ENCODE results near the gene IL17RA.

Gene IL17RA

DNA sequence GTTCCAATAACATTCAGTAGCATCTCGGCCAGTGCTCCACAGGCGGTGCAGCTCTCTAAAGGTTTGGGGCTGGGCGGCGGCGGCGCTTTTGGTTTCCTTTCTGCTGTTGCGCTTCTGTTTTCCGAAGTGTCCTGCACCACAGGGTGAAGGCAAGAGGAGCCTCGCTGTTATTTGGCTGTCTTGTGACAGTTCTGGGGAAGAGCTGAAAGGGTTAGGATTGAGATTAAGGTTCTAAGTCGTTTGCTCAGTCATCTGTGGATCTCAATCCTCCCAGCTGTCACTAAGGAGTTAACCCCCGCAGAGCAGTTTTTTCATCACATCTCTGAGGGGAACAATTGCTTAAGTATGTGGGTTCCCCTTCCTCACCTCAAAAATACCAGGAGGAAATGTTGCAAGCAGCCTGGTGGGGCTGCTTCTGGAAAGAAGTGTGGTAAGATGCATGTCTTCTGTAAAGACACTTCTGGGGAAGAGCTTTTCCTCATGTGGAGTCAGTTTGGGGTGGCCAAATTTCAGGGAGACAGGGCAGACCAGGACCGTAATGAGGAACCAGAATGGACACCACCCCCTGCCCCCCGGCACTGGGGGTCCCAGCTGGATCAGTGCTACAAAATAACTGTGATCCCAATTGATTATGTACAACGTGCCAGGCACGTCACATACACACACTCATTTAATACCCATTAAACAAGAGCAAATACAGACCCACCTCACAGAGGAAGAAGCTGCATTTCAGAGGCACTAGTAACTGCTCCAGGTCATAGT, 22.2 kb downstream of the IL17RA start:
- no peak overlapping the region for H3K4me3 ChIP-seq (ENCODE audit: low read depth, low read length)
- no peak for DNase-seq (ENCODE audit: low read depth)
- TF ChIP-seq, protein P1, sequence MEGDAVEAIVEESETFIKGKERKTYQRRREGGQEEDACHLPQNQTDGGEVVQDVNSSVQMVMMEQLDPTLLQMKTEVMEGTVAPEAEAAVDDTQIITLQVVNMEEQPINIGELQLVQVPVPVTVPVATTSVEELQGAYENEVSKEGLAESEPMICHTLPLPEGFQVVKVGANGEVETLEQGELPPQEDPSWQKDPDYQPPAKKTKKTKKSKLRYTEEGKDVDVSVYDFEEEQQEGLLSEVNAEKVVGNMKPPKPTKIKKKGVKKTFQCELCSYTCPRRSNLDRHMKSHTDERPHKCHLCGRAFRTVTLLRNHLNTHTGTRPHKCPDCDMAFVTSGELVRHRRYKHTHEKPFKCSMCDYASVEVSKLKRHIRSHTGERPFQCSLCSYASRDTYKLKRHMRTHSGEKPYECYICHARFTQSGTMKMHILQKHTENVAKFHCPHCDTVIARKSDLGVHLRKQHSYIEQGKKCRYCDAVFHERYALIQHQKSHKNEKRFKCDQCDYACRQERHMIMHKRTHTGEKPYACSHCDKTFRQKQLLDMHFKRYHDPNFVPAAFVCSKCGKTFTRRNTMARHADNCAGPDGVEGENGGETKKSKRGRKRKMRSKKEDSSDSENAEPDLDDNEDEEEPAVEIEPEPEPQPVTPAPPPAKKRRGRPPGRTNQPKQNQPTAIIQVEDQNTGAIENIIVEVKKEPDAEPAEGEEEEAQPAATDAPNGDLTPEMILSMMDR (conservative IDR thresholded peaks at IDR 0.05; ENCODE audit: low read depth, low read length), result no peak

- DNase-seq (ENCODE audit: low read depth), result no peak
- H3K4me3 ChIP-seq (ENCODE audit: low read depth, low read length), result no peak overlapping the region
- TF ChIP-seq, protein P1 (conservative IDR thresholded peaks at IDR 0.05; ENCODE audit: low read depth, low read length), result no peak
These were observed 22.7 kb downstream of the IL17RA start for GRCh38 chr22:17107547-17107810.

DNA sequence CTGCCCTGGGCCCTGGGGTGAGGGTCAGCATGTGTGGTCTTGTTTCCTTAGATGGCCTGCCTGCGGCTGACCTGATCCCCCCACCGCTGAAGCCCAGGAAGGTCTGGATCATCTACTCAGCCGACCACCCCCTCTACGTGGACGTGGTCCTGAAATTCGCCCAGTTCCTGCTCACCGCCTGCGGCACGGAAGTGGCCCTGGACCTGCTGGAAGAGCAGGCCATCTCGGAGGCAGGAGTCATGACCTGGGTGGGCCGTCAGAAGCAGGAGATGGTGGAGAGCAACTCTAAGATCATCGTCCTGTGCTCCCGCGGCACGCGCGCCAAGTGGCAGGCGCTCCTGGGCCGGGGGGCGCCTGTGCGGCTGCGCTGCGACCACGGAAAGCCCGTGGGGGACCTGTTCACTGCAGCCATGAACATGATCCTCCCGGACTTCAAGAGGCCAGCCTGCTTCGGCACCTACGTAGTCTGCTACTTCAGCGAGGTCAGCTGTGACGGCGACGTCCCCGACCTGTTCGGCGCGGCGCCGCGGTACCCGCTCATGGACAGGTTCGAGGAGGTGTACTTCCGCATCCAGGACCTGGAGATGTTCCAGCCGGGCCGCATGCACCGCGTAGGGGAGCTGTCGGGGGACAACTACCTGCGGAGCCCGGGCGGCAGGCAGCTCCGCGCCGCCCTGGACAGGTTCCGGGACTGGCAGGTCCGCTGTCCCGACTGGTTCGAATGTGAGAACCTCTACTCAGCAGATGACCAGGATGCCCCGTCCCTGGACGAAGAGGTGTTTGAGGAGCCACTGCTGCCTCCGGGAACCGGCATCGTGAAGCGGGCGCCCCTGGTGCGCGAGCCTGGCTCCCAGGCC, 23.7 kb downstream of the IL17RA start:
- H3K4me3 ChIP-seq (ENCODE audit: low read depth, low read length), result no peak overlapping the region

GRCh38 chr22:17109113-17109865, 24.5 kb downstream of the IL17RA start:
- no peak overlapping the region for H3K4me3 ChIP-seq (ENCODE audit: low read depth, low read length)
- TF ChIP-seq, protein P1 (conservative IDR thresholded peaks at IDR 0.05; ENCODE audit: low read depth, low read length), result no peak
- no peak for DNase-seq (ENCODE audit: low read depth)

More for the DNA sequence above, 23.7 kb downstream of the IL17RA start:
- no peak for DNase-seq (ENCODE audit: low read depth)
- TF ChIP-seq, protein P1 (conservative IDR thresholded peaks at IDR 0.05; ENCODE audit: low read depth, low read length), result no peak

DNA sequence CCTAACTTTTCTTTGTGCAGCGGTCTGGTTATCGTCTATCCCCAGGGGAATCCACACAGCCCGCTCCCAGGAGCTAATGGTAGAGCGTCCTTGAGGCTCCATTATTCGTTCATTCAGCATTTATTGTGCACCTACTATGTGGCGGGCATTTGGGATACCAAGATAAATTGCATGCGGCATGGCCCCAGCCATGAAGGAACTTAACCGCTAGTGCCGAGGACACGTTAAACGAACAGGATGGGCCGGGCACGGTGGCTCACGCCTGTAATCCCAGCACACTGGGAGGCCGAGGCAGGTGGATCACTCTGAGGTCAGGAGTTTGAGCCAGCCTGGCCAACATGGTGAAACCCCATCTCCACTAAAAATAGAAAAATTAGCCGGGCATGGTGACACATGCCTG, 25.2 kb downstream of the IL17RA start:
- TF ChIP-seq, protein P1 (conservative IDR thresholded peaks at IDR 0.05; ENCODE audit: low read depth, low read length), result no peak
- no peak overlapping the region for H3K4me3 ChIP-seq (ENCODE audit: low read depth, low read length)
- DNase-seq (ENCODE audit: low read depth), result no peak

- no peak overlapping the region for H3K4me3 ChIP-seq (ENCODE audit: low read depth, low read length)
- TF ChIP-seq, protein P1 (conservative IDR thresholded peaks at IDR 0.05; ENCODE audit: low read depth, low read length), result no peak
- DNase-seq (ENCODE audit: low read depth), result no peak
These were observed 26.2 kb downstream of the IL17RA start for GRCh38 chr22:17110791-17111550.

All from choroid plexus epithelial cell (primary cell).